Activated T-cell treated with anti-CD3 and anti-CD28 coated beads for 24 hours (primary cell): ENCODE data around the gene PRPF8.

Experiments
- DNase-seq: peaks from one replicate; pipeline ENCODE4 v3.0.0-alpha.2; 2020; ENCODE audit warnings: low read depth

The PRPF8 gene

GRCh38 chr17:1626333-1626732 lies 58.3 kb downstream of the PRPF8 start:
- no peak for DNase-seq

- no peak for DNase-seq
Observed at GRCh38 chr17:1625581-1625980, 59.1 kb downstream of the PRPF8 start.

GRCh38 chr17:1625053-1625452 lies 59.6 kb downstream of the PRPF8 start:
- DNase-seq, result no peak

GRCh38 chr17:1624650-1625049 lies 60.0 kb downstream of the PRPF8 start:
- DNase-seq, result no peak

- no peak for DNase-seq
Observed at GRCh38 chr17:1623057-1623630, 61.5 kb downstream of the PRPF8 start.

GRCh38 chr17:1621273-1621954 lies 63.3 kb downstream of the PRPF8 start:
- DNase-seq, result no peak

- DNase-seq, result no peak
Observed at GRCh38 chr17:1620486-1620885, 64.2 kb downstream of the PRPF8 start.

GRCh38 chr17:1617620-1618174 lies 67.0 kb downstream of the PRPF8 start:
- no peak for DNase-seq

GRCh38 chr17:1616101-1616500 lies 68.6 kb downstream of the PRPF8 start:
- no peak for DNase-seq

GRCh38 chr17:1612400-1612799 lies 72.3 kb downstream of the PRPF8 start:
- DNase-seq, result no peak

- DNase-seq, result no peak
Observed at GRCh38 chr17:1611715-1612114, 73.0 kb downstream of the PRPF8 start.

- DNase-seq, result no peak
Observed at GRCh38 chr17:1608676-1609075, 76.0 kb downstream of the PRPF8 start.

GRCh38 chr17:1607971-1608320 lies 76.7 kb downstream of the PRPF8 start:
- no peak for DNase-seq

GRCh38 chr17:1606352-1606985 lies 78.2 kb downstream of the PRPF8 start:
- DNase-seq, result no peak

GRCh38 chr17:1605681-1606351 lies 78.9 kb downstream of the PRPF8 start:
- DNase-seq, result no peak

- DNase-seq, result no peak
Observed at GRCh38 chr17:1604831-1605528, 79.7 kb downstream of the PRPF8 start.

- DNase-seq, result no peak
Observed at GRCh38 chr17:1601571-1601970, 83.1 kb downstream of the PRPF8 start.
